Measurements from ENCODE around the gene PPFIA2.

Gene PPFIA2
- 0 to 0.07 (median 0) reads per million in 3 experiments for total RNA-seq

DNA sequence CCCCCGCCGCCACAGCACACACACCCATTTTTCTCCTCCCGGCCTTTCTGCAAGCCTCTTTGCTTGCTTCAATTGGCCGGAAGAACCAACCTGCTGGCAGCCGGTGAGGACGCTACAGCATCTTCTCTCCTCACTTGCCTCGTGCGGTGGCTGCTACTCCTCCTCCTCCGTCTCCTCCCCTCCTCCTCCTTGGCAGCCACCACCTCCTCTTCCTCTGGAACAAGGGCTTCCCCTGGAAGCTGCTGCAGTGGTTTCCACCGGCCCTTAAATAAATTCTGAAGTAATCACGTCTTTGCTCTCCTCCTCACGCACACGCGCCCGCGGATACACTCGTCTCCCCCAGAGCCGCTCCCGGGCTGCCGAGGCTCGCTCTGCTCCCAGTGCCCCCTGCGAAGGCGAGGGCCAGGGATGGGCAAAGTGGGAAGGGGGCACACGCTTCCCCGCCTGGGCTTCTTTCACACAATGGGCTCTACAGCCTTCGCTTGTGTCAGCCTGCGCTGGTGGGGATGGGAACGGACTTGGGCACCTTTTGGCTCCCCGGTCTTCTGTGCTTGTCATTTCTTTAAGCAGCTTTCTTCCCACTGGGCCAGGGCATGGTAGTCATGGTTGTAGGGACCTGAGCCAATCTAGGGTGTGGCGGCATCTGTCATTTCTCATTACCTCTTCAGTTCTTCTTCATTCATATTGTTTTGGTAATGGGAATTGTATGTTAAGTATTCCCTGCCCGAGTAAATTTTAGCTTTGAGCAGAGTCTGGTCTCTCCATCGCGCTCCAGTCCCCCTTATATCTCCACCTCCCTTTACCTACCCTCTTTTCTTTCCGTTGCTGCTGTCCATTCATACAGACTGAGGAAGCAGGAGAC, at the start of gene PPFIA2:
TSS of gene PPFIA2 (minus strand) at position 161 of the 862 bp plus-strand sequence.
- peak; percentile 12 for DNase-seq

- DNase-seq: no peak
Measured at GRCh38 chr12:81800298-81801148, 41.4 kb upstream of the PPFIA2 start.

DNA sequence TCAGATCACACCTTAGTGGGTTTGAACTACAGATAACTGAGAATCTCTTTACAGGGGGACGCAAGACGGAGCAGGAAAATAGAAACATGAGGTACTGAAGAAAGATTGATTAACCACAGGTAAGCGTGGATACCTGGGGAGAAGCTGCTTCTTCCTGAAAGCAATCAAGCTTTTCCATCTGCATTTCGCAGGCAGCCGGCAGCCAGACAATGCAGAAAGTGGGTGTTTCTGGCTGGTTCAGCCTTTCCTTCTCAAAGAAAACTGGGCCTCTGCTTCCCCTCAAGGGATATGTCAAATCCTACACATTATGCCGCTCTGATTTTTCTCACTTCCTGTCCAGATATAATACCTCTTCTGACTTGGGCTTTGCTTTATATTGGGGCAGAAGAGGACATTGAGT, 39.1 kb upstream of the PPFIA2 start:
- no peak for DNase-seq

DNA sequence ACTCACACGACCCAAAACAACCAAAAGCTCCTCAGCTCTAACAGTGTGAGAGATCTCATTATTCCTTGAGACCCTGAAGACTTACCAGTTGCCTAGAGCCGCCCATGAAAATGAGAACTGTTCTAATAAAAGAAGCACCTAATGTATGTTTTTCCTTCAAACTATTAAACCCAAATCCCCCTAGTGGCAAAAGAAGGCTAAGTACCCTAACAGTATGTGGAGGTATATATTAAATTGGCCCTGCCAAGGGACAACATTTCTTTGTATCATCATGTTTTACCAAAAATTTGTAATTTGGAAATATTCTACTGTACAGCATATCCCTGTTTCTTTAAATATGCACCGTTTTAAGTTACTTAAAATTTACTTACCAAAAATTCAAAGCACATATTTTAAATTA, 38.0 kb upstream of the PPFIA2 start:
- DNase-seq: no peak

- no peak for DNase-seq
Measured at GRCh38 chr12:81792666-81793065, 33.5 kb upstream of the PPFIA2 start.

- no peak for DNase-seq
Measured at GRCh38 chr12:81779216-81779615, 20.1 kb upstream of the PPFIA2 start.

DNA sequence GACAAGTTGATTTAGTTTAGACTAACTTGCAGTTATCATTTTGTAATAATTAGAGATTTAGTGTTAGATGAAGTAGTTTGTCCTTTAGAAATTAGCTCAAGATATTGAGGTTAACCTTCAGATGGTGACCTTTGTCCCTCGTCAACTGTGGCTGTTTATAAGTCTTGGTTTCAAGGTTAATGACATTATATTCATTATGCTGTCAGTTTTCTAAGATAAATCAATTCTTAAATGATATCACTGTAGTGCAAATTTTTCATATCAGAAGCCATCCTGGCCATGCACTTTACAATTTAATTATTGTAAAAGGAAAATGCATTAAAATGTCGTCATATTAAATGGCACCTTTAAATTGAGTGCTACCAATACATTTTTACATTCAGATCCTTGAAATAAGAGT, 19.6 kb upstream of the PPFIA2 start:
- DNase-seq: no peak

DNA sequence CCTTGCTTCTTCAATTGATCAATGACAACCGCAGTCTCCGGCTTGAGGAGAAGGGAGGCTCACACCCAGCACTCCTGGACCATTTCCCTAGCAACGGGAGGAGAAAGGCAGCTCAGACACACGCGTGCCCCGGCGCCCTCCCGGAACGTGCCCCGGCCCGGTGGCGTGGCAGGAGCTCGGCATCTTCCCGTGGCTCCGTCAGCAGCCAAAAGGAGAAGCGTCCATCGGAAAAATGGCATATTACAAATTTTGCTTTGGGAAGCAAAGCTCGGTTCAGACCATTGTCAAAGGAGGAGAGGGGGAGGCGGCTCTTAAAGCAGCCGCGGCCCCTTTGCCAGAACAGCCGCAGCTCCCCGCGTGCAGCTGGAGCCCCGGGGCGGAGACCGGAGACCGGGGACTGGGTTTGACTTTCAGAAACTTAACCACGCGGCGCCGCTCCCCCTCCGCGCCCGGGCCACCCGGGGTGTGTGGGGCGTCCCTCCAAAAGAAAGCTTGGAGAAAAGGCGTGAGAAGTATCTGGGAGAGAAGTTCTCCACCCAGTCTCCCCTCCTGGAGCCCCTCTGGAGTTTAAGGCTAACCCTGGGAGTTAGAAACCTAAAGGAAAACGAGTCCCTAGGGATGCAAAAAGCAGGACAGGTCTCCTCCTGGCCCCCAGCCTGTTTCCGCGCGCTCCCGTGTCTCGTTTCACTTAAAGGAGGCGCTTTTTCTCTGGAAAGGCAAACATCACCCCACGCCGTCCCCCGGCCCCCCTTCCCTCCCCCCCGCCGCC, 545 bp downstream of the PPFIA2 start:
- peak; percentile 2 for DNase-seq

DNA sequence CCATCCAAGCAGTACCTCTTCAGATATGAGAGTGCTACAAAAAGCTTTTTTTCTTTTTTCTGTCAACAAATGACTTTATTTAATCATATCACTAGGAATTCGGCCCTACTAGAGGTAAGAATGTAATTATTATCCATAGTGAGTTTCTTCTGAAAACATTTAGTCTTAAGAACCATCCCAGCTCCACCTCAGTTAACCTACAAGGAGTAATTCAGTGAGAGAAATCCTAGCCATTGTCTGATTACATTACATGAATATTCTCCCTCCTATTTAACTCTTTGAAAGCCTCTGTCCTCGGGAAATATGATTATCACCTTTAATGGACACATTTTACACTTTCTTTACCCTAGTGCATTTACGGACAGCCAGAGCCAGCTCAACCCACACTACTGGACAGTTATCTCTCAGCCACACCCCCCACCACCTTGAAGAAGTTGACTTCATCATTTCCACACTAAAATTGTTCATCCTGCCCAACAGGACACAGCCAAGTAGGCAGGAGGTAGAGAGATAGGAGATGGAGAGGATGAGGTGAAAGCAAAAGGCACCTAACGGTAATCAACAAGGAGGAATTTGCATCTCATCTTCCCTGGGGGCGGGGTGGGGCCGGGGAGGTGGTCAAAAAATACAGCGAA, 1.3 kb downstream of the PPFIA2 start:
- DNase-seq: no peak

DNA sequence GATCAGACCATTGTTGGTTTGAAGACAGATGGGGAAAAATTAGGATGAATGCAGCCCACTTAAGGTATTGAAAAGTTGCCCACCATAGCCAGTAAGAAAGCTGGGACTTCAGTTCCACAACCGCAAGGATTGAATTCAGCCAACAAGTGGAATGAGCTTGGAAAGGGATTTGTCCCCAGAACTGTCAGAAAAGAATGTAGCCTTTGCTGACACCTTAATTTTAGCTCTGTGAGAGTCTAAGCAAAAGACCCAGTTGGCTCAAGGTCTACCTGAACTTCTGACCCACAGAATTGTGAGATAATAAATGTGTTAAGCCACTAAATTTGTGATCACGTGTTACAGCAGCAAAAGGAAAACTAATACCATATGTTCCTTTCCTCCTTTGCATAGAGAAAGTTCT, 29.4 kb downstream of the PPFIA2 start:
- DNase-seq: no peak

GRCh38 chr12:81727391-81727790, 31.8 kb downstream of the PPFIA2 start:
- no peak for DNase-seq

- DNase-seq: no peak
Measured at GRCh38 chr12:81726634-81727033, 32.5 kb downstream of the PPFIA2 start.

DNA sequence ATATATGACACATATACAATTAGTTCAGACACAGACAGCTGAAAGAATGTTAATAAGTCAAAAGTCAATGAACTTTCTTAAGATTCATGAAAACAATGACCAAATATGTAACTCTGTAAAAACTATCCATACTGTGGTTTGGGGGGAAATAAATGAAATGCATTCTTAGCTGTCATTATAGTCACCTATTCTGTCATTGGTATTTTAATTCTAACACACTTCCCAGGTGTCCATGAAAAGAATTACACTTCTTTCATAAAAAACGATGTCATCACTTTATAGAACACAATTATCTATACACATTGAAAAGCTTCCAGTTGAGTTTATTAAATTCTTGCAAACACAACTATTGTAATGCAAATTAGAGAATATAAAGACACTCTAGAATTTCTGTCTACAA, 35.8 kb downstream of the PPFIA2 start:
- no peak for DNase-seq

GRCh38 chr12:81722004-81722403, 37.1 kb downstream of the PPFIA2 start:
- no peak for DNase-seq

GRCh38 chr12:81718616-81719015, 40.5 kb downstream of the PPFIA2 start:
- no peak for DNase-seq

- DNase-seq: no peak
Measured at GRCh38 chr12:81712536-81712935, 46.6 kb downstream of the PPFIA2 start.

DNA sequence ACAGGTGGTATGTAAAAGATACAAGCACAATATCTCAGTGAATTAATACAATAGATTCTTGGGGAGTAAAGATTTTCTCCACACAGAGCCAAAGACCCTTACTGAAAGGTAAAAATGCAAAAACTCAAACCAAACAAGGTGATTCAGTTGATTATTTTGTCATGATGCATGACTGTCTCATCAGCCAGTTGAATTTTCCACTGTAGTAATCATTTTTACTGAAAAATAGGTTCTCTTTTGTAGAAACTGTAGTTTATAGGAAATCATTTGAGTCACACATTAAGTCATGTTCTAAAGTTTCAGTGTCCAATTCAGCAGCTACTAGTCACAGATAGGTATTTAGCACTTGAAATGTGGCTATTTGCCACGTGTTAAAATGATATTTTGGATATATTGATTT, 53.6 kb downstream of the PPFIA2 start:
- DNase-seq: no peak

DNA sequence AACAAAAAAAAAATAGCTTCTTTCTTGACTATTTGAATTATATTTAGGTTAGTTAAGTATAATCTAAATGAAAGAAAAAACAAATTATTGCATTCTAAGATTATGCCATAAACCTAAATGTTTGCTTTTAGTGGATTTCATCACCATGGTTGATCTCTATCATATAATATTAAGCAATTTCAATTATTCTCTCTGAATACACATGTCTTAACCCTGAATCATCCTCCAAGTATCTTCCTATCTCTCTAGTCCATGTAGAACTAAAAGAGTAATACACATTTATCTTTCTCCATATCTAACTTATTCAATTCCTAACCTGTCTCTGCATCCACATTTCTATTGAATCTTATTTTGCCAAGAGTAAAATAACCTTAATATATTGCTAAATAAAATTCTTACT, 59.6 kb downstream of the PPFIA2 start:
- DNase-seq: no peak

DNA sequence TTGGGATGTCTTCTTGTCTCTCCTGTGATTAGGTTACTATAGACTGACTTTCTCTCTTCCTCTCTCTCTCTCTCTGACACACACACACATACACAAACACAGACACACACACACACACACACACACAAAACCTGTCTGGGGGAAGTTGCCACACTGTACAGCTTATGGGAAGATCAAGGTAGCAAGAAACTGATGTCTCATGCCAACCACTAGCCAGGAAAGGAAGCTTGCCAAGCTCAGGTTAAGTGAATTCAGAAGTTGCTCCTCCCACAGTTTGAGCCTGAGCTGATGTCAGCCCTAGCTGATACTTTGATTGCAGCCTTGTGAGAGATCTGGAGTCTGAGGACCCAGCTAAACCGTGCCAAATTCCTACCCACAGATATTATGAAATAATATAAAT, 67.1 kb downstream of the PPFIA2 start:
- DNase-seq: no peak

GRCh38 chr12:81683881-81684280, 75.3 kb downstream of the PPFIA2 start:
- DNase-seq: no peak

DNA sequence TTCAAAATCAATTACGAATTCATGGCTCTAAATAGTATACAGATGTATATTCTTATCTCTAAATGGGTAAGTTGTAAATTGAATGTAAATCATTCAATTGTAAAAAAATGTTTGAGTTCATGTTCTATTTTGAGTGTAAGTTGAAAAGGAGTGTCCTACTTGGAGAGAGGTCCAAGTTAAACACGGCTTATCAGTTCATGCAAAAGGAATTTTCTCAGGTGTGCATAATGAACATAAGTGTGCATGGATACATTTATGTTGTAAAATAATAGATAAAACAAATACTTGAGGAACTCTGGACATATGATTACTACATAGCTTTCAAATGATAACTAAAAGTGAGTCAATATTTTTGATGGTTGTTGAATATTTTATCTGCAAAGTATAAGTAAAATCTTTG, 79.5 kb downstream of the PPFIA2 start:
- DNase-seq: no peak

DNA sequence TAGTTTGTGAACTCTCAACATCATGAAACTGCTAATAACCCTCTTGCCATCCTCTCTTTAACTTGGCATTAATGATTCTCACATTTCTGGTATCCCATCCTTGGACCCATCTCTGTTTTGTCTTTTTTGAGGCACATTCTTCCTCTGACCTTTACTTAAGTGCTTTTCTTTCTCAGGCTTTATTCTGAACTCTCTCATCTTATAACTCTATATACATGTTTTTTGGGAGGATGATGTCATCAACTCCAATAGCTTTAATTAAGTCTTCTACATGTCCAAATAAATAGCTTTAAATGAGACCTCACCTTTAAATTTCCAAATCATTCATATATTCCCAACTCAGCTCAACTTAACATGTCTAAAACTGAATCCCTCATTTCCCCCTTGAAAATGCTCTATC, 88.4 kb downstream of the PPFIA2 start:
- DNase-seq: no peak

DNA sequence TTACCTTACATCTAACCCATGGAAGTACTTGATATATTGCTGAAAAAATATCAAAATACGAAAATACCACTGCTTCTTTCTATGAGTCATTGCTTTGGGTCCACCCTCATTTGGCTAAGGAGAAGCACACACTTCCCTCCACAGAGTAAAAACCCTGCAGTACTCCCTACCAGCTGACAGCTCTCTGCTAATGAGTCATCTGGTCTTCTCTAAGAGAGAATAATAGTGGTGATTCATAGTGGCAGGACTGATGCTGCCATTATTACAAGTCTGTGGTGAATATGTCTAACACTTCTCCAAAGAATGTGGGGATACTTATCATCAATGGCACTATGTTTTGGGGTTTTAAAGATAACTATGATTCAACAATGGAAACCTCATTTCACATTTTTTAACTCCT, 90.7 kb downstream of the PPFIA2 start:
- DNase-seq: no peak

All from central memory CD4-positive, alpha-beta T cell (primary cell).